HepG2 (cell line): Measurements from ENCODE around the gene GGNBP2. TPM values are rescaled to one million over a fixed set of nuclear protein-coding genes. Genes with fewer than 3 reads are reported as not detected.

ENCODE experiments used
- CENPX ChIP-seq: sonication (generic); formaldehyde crosslinking; IDR thresholded peaks from 2 replicates; pipeline ENCODE4 v1.9.0; 2021; ENCODE audit warnings: mild to moderate bottlenecking, missing genetic modification reagents, moderate library complexity
- CREB1 ChIP-seq, 2 experiments: fragments of 450-650 bp in 1 of 2; IDR thresholded peaks; 2 replicates each; pipeline ENCODE4 v1.6.1; 2016 to 2017; ENCODE audit warnings: control low read depth in 1 of 2, mild to moderate bottlenecking in 1 of 2, missing compliant biosample characterization in 1 of 2, missing genetic modification characterization in 1 of 2
- HNF4G ChIP-seq, 2 experiments: sonication (generic) in 1 of 2; formaldehyde crosslinking in 1 of 2; IDR thresholded peaks; 2 replicates each; pipeline versions ENCODE4 v1.4.0 to v1.6.1; 2011 to 2020; ENCODE audit warnings: borderline replicate concordance in 2 of 2, low read depth in 2 of 2, mild to moderate bottlenecking in 2 of 2, low read length in 1 of 2, missing genetic modification reagents in 1 of 2, moderate library complexity in 1 of 2
- ISL2 ChIP-seq: sonication (generic); formaldehyde crosslinking; IDR thresholded peaks from 2 replicates; pipeline ENCODE4 v1.5.0; 2020; ENCODE audit warnings: missing genetic modification reagents
- KIAA2018 ChIP-seq: sonication (generic); formaldehyde crosslinking; IDR thresholded peaks from 2 replicates; pipeline ENCODE4 v1.5.0; 2020; ENCODE audit warnings: mild to moderate bottlenecking, missing genetic modification reagents, borderline replicate concordance
- KLF11 ChIP-seq: IDR thresholded peaks from 2 replicates; pipeline ENCODE4 v1.6.1; 2016; ENCODE audit warnings: missing compliant biosample characterization
- MTF1 ChIP-seq: sonication (generic); formaldehyde crosslinking; IDR thresholded peaks from 2 replicates; pipeline ENCODE4 v1.5.0; 2020; ENCODE audit warnings: missing genetic modification reagents
- MXI1 ChIP-seq: IDR thresholded peaks from 3 replicates; pipeline ENCODE4 v1.6.1; 2012; ENCODE audit warnings: low read depth, low read length, inconsistent platforms, borderline replicate concordance
- NFKB2 ChIP-seq: sonication (generic); formaldehyde crosslinking; IDR thresholded peaks from 2 replicates; pipeline ENCODE4 v1.4.0; 2020; ENCODE audit warnings: missing genetic modification reagents, borderline replicate concordance
- PAX8 ChIP-seq: sonication (generic); formaldehyde crosslinking; IDR thresholded peaks from 2 replicates; pipeline ENCODE4 v1.8.0; 2022; ENCODE audit warnings: mild to moderate bottlenecking, missing genetic modification reagents, borderline replicate concordance
- PRPF4 ChIP-seq: fragments of 200-400 bp; formaldehyde crosslinking; IDR thresholded peaks from 2 replicates; pipeline ENCODE4 v1.6.1; 2016; ENCODE audit warnings: low read length, low read depth; ENCODE audit not compliant: poor library complexity, severe bottlenecking
- SATB2 ChIP-seq: sonication (generic); formaldehyde crosslinking; IDR thresholded peaks from 2 replicates; pipeline ENCODE4 v1.5.0; 2020; ENCODE audit warnings: missing genetic modification reagents
- YY1 ChIP-seq: IDR thresholded peaks from 2 replicates; pipeline ENCODE4 v1.6.1; 2011; ENCODE audit warnings: low read length, low read depth, moderate library complexity, mild to moderate bottlenecking; ENCODE audit not compliant: insufficient read depth, insufficient replicate concordance
- ZNF430 ChIP-seq: sonication (generic); formaldehyde crosslinking; IDR thresholded peaks from 2 replicates; pipeline ENCODE4 v1.9.0; 2021; ENCODE audit warnings: mild to moderate bottlenecking, missing genetic modification reagents
- ZNF580 ChIP-seq: IDR thresholded peaks from 2 replicates; pipeline ENCODE4 v1.6.1; 2016; ENCODE audit warnings: low read depth, borderline replicate concordance
- ZNF839 ChIP-seq: sonication (generic); formaldehyde crosslinking; IDR thresholded peaks from 2 replicates; pipeline ENCODE4 v1.4.0; 2020; ENCODE audit warnings: missing genetic modification reagents, mild to moderate bottlenecking, borderline replicate concordance
- ZZZ3 ChIP-seq: sonication (generic); formaldehyde crosslinking; IDR thresholded peaks from 2 replicates; pipeline ENCODE4 v1.4.0; 2020; ENCODE audit warnings: missing genetic modification reagents, mild to moderate bottlenecking, borderline replicate concordance
- polyA plus RNA-seq, 8 experiments: library from polyadenylated mRNA; depleted of rRNA in 3 of 8; stranded (reverse) in 7 of 8; unstranded in 1 of 8; fragments of >200 nt; fragmentation: Illumina TruSeq in 4 of 8; extraction: Trizol in 4 of 8; gene quantifications; 2 replicates each; pipeline versions ENCODE4 v1.2.1 to v1.2.3, GENCODE V29; 2011 to 2016; ENCODE audit warnings: low read depth in 4 of 8, missing spikeins in 1 of 8, mixed read lengths in 1 of 8; ENCODE audit not compliant: insufficient read depth in 1 of 8
- total RNA-seq, 5 experiments: library from RNA; depleted of rRNA; stranded (reverse); fragments of >200 nt; fragmentation: Illumina TruSeq; extraction: Trizol; gene quantifications; 2 replicates each; pipeline ENCODE4 v1.2.3, GENCODE V29; 2016; ENCODE audit warnings: low read depth in 1 of 5
- TF ChIP-seq, protein P1 (sequence below): fragments of 450-650 bp; IDR thresholded peaks from 2 replicates; pipeline ENCODE4 v1.6.1; 2016

Gene GGNBP2
- total and polyA plus RNA-seq, 2 of the 13 experiments (the other 11 are each of a cell fraction or from before 2014, with no cell fraction given), result 53.3 to 84.2 TPM

- TF ChIP-seq, protein P1, sequence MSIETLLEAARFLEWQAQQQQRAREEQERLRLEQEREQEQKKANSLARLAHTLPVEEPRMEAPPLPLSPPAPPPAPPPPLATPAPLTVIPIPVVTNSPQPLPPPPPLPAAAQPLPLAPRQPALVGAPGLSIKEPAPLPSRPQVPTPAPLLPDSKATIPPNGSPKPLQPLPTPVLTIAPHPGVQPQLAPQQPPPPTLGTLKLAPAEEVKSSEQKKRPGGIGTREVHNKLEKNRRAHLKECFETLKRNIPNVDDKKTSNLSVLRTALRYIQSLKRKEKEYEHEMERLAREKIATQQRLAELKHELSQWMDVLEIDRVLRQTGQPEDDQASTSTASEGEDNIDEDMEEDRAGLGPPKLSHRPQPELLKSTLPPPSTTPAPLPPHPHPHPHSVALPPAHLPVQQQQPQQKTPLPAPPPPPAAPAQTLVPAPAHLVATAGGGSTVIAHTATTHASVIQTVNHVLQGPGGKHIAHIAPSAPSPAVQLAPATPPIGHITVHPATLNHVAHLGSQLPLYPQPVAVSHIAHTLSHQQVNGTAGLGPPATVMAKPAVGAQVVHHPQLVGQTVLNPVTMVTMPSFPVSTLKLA, result no peak
- TF ChIP-seq CREB1 (IDR thresholded peaks at IDR 0.05) (peak; percentile 63), CREB1 (CRISPR knock-in tag; IDR thresholded peaks at IDR 0.05) (no peak), KIAA2018 (CRISPR knock-in tag) (no peak), ZNF430 (no peak), YY1 (peak; percentile 71), SATB2 (CRISPR knock-in tag) (no peak), CENPX (CRISPR knock-in tag) (no peak), ZNF580 (CRISPR knock-in tag) (peak; percentile 80), KLF11 (CRISPR knock-in tag) (no peak), HNF4G (IDR thresholded peaks at IDR 0.05; ENCODE audit: borderline replicate concordance, low read depth, low read length) (no peak), HNF4G (CRISPR knock-in tag; IDR thresholded peaks at IDR 0.05; ENCODE audit: borderline replicate concordance, low read depth) (no peak), MXI1 (peak; percentile 82; the same call in 1 of the 3 replicates), MTF1 (CRISPR knock-in tag) (no peak), ZZZ3 (CRISPR knock-in tag) (peak; percentile 69; the same call in 1 of the 2 replicates), NFKB2 (CRISPR knock-in tag) (peak; percentile 85; the same call in 1 of the 2 replicates), PAX8 (CRISPR knock-in tag) (0 out of 2 replicates have a peak, but pooled peaks have one; percentile 1), ZNF839 (CRISPR knock-in tag) (no peak), ISL2 (CRISPR knock-in tag) (0 out of 2 replicates have a peak, but pooled peaks have one; percentile 42), PRPF4 (no peak)
These were observed 1.0 kb downstream of the GGNBP2 start (continued) for GRCh38 chr17:36545465-36546417.
